Endodermal cell (in vitro differentiated cells): ENCODE results near the gene MNAT1. TPM values are rescaled to one million over a fixed set of nuclear protein-coding genes. Genes with fewer than 3 reads are reported as not detected.

Experiments used
- DNase-seq: peaks from one replicate; pipeline ENCODE4 v3.0.0-alpha.2; 2017
- H3K27ac ChIP-seq: 2 replicates; pipeline ENCODE4 v1.5.1; 2013; ENCODE audit warnings: mild to moderate bottlenecking, low read depth, low read length, moderate library complexity
- H3K27me3 ChIP-seq: 2 replicates; pipeline ENCODE4 v1.6.1; 2013; ENCODE audit warnings: mild to moderate bottlenecking, low read length, moderate library complexity; ENCODE audit not compliant: insufficient read depth, control insufficient read depth, poor library complexity, severe bottlenecking
- H3K36me3 ChIP-seq: 2 replicates; pipeline ENCODE4 v1.7.0; 2013; ENCODE audit warnings: mild to moderate bottlenecking, low read length, moderate library complexity; ENCODE audit not compliant: control insufficient read depth, insufficient read depth
- H3K4me1 ChIP-seq: one replicate; pipeline ENCODE4 v1.7.0; 2013; ENCODE audit warnings: low read length; ENCODE audit not compliant: control insufficient read depth, insufficient read depth
- H3K4me3 ChIP-seq: 2 replicates; pipeline ENCODE4 v1.5.1; 2013; ENCODE audit warnings: mild to moderate bottlenecking, low read length, moderate library complexity
- H3K9ac ChIP-seq: 2 replicates; pipeline ENCODE4 v1.6.1; 2013; ENCODE audit warnings: mild to moderate bottlenecking, low read length, moderate library complexity; ENCODE audit not compliant: poor library complexity, severe bottlenecking; ENCODE audit errors: extremely low read depth
- H3K9me3 ChIP-seq: 2 replicates; pipeline ENCODE4 v1.6.1; 2013; ENCODE audit warnings: mild to moderate bottlenecking, low read length, moderate library complexity; ENCODE audit not compliant: control insufficient read depth
- H3K27ac Mint-ChIP-seq: 2 replicates; pipeline ENCODE4 v1.8.0; 2020; ENCODE audit warnings: mixed read lengths
- H3K27me3 Mint-ChIP-seq: 2 replicates; pipeline ENCODE4 v1.8.0; 2021; ENCODE audit warnings: mild to moderate bottlenecking, mixed read lengths; ENCODE audit not compliant: insufficient read depth
- H3K36me3 Mint-ChIP-seq: 2 replicates; pipeline ENCODE4 v1.8.0; 2020; ENCODE audit warnings: low read depth, mixed read lengths
- H3K4me1 Mint-ChIP-seq: 2 replicates; pipeline ENCODE4 v1.8.0; 2020; ENCODE audit warnings: mixed read lengths
- H3K4me3 Mint-ChIP-seq: 2 replicates; pipeline ENCODE4 v1.8.0; 2020; ENCODE audit warnings: mild to moderate bottlenecking, moderate library complexity, mixed read lengths
- H3K9me3 Mint-ChIP-seq: 2 replicates; pipeline ENCODE4 v1.8.0; 2020; ENCODE audit warnings: mild to moderate bottlenecking, mixed read lengths
- WGBS, 2 experiments: methylation state at CpG; one replicate each; pipeline versions ENCODE4 v1.1.5 to v1.1.7; 2013; ENCODE audit warnings: missing lambda C conversion rate in 2 of 2, mixed read lengths in 1 of 2; ENCODE audit not compliant: insufficient coverage in 1 of 2, insufficient read length in 1 of 2; 5-methylcytosine and 5-hydroxymethylcytosine counted together
- total RNA-seq, 2 donors: library from RNA; stranded (reverse); fragmentation: NEBNext Ultra II Directional in 1 of 2; extraction: Animal tissue kit (Norgen Biotek cat#: 25700) in 1 of 2; gene quantifications; 2 replicates in 1 of 2; 3 replicates in 1 of 2; pipeline ENCODE4 v1.2.1, GENCODE V29; 2021
- TF ChIP-seq, protein P1 (sequence below): fragments of 200-600 bp; sonication (generic); conservative IDR thresholded peaks from 2 replicates; pipeline ENCODE4 v1.5.0; 2021; ENCODE audit warnings: antibody characterized with exemption, mild to moderate bottlenecking

Gene MNAT1
- total RNA-seq, 2 donors from 2014 or later: 36.8 to 42.6 TPM

DNA sequence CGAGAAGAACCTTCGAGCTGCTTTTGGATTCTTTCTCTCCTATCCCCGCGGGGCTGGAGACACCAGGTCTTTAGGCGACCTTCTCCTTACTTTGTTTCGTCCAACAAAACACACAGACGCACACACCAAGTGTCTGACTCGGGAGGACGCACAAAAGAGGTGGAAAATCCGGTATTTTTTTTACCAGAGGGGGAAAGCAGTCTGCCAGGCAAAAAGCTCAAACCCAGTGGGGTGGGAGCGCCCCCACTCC is 12.5 kb upstream of the MNAT1 start:
- peak overlapping the region; percentile 83 for H3K4me3 ChIP-seq
- Mint-ChIP-seq H3K27me3 (peaks cover 38% of the 10 kb centered on the region), H3K27ac (peak overlapping the region; percentile 87), H3K4me1 (peaks cover 27% of the 10 kb centered on the region), H3K4me3 (peak overlapping the region; percentile 86), H3K36me3 (peaks cover 7% of the 10 kb centered on the region), H3K9me3 (no peaks in the 10 kb centered on the region)
- H3K27ac ChIP-seq: no peak overlapping the region
- TF ChIP-seq, protein P1, sequence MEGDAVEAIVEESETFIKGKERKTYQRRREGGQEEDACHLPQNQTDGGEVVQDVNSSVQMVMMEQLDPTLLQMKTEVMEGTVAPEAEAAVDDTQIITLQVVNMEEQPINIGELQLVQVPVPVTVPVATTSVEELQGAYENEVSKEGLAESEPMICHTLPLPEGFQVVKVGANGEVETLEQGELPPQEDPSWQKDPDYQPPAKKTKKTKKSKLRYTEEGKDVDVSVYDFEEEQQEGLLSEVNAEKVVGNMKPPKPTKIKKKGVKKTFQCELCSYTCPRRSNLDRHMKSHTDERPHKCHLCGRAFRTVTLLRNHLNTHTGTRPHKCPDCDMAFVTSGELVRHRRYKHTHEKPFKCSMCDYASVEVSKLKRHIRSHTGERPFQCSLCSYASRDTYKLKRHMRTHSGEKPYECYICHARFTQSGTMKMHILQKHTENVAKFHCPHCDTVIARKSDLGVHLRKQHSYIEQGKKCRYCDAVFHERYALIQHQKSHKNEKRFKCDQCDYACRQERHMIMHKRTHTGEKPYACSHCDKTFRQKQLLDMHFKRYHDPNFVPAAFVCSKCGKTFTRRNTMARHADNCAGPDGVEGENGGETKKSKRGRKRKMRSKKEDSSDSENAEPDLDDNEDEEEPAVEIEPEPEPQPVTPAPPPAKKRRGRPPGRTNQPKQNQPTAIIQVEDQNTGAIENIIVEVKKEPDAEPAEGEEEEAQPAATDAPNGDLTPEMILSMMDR: no peak
- DNase-seq: no peak
- peaks cover 8% of the 10 kb centered on the region for H3K4me1 ChIP-seq
- H3K36me3 ChIP-seq: peaks cover 18% of the 10 kb centered on the region
- H3K27me3 ChIP-seq: peaks cover 21% of the 10 kb centered on the region
- WGBS, 2 experiments: 0% methylated on average over 2 to 11 of the region's 11 CpGs
- no peaks in the 10 kb centered on the region for H3K9me3 ChIP-seq
- H3K9ac ChIP-seq: peak overlapping the region; percentile 52

DNA sequence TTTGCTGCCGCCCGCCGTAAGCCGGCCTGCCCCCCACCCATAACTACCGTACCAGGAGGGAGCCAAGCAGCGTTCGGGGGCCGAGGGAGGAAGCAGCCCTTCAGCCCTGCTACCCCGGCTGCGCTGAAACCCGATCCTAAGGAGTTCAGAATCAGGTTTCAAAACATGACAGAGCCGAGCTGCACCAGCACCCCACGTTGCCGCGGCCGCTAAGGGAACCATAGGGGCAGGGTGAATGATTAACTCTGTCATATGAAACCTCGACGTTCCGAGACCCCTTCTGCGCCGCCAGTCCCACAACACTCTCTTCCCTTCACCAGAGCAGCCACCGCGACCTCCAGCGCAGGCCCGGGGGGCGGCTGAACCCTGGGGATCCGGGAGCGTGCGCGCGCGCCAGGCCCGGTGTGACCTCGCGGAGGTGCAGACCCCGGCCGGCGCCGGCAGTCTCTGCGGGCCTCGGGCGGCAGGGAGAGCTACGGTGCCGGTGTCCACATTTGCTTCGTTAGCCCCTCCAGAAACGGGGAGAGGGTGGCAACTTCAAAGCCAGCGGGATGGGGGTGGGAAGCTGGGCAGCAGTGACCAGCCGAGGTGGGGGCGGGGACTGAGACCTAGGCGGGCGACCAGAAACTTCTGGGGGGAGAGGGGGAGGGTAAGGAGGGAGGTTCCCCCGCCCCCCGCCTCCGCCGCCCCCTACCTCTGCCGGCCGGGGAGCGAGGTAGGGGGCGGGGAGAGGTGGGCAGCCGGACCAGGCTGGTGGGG is 12.0 kb upstream of the MNAT1 start:
- Histone ChIP-seq H3K36me3 (peaks cover 18% of the 10 kb centered on the region), H3K27me3 (peaks cover 21% of the 10 kb centered on the region), H3K4me1 (peaks cover 8% of the 10 kb centered on the region), H3K4me3 (peak overlapping the region; percentile 83), H3K9ac (peak overlapping the region; percentile 52), H3K27ac (no peak overlapping the region), H3K9me3 (no peaks in the 10 kb centered on the region)
- H3K4me3 Mint-ChIP-seq: peak overlapping the region; percentile 86
- H3K27me3 Mint-ChIP-seq: peaks cover 39% of the 10 kb centered on the region
- H3K36me3 Mint-ChIP-seq: peaks cover 7% of the 10 kb centered on the region
- H3K27ac Mint-ChIP-seq: peak overlapping the region; percentile 87
- peak; percentile 88 for DNase-seq
- peaks cover 27% of the 10 kb centered on the region for H3K4me1 Mint-ChIP-seq
- TF ChIP-seq, protein P1: no peak
- WGBS, 2 experiments: 0 to 1% methylated on average over 12 to 60 of the region's 60 CpGs
- H3K9me3 Mint-ChIP-seq: peaks cover 2% of the 10 kb centered on the region

DNA sequence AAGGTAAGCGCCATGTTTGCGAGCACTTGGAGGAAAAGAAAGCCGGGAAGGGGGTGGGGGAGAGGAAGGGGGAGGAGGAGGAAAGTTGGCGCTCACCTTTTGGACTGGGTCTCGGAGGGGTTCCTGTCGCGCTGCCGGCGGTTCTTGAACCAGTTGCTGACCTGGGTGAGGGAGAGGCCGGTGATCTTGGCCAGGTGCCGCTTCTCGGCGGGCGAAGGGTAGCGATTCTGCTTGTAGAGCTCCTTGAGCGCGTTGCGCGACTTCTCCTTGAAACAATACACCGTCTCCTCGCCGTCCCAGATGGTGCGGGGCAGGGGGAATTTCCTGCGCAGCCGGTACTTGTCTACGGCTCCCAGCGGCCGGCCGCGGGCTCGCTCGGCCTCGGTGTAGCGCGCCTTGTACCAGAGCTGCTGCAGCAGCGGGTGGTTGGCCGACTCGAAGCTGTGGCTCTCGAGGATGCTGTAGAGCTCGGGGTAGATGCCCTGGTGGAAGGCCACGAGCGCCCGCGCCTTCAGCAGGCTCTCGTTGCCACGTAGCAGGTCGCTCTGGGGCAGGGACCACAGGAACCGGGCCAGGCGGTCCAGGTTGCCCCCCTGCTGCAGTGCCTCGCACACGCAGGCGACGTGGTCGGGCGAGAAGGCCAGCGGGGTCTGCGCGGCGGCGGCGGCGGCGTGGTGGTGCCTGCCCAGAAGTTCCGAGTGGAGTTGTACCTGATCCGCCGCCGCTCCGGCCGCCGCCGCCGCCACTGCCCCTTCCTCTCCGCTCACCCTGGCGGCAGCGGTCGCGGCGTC is 11.2 kb upstream of the MNAT1 start:
- peaks cover 27% of the 10 kb centered on the region for H3K4me1 Mint-ChIP-seq
- peak overlapping the region; percentile 86 for H3K4me3 Mint-ChIP-seq
- TF ChIP-seq, protein P1: no peak
- peak overlapping the region; percentile 83 for H3K4me3 ChIP-seq
- H3K4me1 ChIP-seq: peaks cover 8% of the 10 kb centered on the region
- H3K27ac ChIP-seq: no peak overlapping the region
- peaks cover 6% of the 10 kb centered on the region for H3K9me3 Mint-ChIP-seq
- 0% methylated on average over 29 to 78 of the region's 78 CpGs for WGBS, 2 experiments
- peak overlapping the region; percentile 78 for H3K27ac Mint-ChIP-seq
- peaks cover 44% of the 10 kb centered on the region for H3K27me3 Mint-ChIP-seq
- H3K9me3 ChIP-seq: no peaks in the 10 kb centered on the region
- peak overlapping the region; percentile 37 for H3K9ac ChIP-seq
- DNase-seq: peak; percentile 87
- peaks cover 18% of the 10 kb centered on the region for H3K27me3 ChIP-seq
- peaks cover 6% of the 10 kb centered on the region for H3K36me3 Mint-ChIP-seq
- peaks cover 18% of the 10 kb centered on the region for H3K36me3 ChIP-seq
